Endothelial cell of umbilical vein (primary cell): ENCODE measurements around the gene CPNE8. TPM values are rescaled to one million over a fixed set of nuclear protein-coding genes. Genes with fewer than 3 reads are reported as not detected.

Experiments
- BruUV-seq: library from RNA; stranded (reverse); fragments of 400-500 nt; replicated peaks from 2 replicates; lab custom pipeline; 2021; lab: Mats Ljungman, UMichigan
- CTCF ChIA-PET: fragments of 300-600, 350-600 bp; sonication (Branson Sonifier 250); formaldehyde crosslinking; loops from one replicate; lab custom pipeline; 2021; ENCODE audit warnings: antibody characterized with exemption, inconsistent platforms; lab: Charles Lee
- POLR2A ChIA-PET: fragments of 300-600, 350-600 bp; sonication (Branson Sonifier 250); formaldehyde crosslinking; loops from one replicate; lab custom pipeline; 2021; ENCODE audit warnings: antibody characterized with exemption, inconsistent platforms; lab: Charles Lee
- DNase-seq: peaks from one replicate; pipeline ENCODE4 v3.0.0-alpha.2; 2011; ENCODE audit warnings: low read depth, low spot score
- FAIRE-seq: peaks from 2 replicates; lab custom pipeline; 2011; peaks lifted over from hg19 to GRCh38; lab: Jason Lieb, UNC
- H2AFZ ChIP-seq: 2 replicates; pipeline ENCODE4 v1.6.0; 2012; ENCODE audit warnings: low read depth, low read length, control low read depth, inconsistent platforms
- H3K27ac ChIP-seq: 2 replicates; pipeline ENCODE4 v1.5.1; 2011; ENCODE audit warnings: low read depth, mild to moderate bottlenecking, control low read depth, low read length, moderate library complexity; ENCODE audit not compliant: insufficient read depth
- H3K27me3 ChIP-seq, 2 experiments: 2 replicates each; pipeline versions ENCODE4 v1.6.0 to v1.6.1; 2011; ENCODE audit warnings: low read length in 2 of 2, mixed read lengths in 1 of 2; ENCODE audit not compliant: control insufficient read depth in 2 of 2, insufficient read depth in 2 of 2
- H3K36me3 ChIP-seq, 2 experiments: 2 replicates in 1 of 2; 3 replicates in 1 of 2; pipeline ENCODE4 v1.5.1; 2011; ENCODE audit warnings: low read length in 2 of 2, mild to moderate bottlenecking in 1 of 2, moderate library complexity in 1 of 2; ENCODE audit not compliant: control insufficient read depth in 2 of 2, insufficient read depth in 2 of 2; ENCODE audit errors: extremely low read depth in 1 of 2
- H3K4me1 ChIP-seq: 3 replicates; pipeline ENCODE4 v1.5.1; 2011; ENCODE audit warnings: mild to moderate bottlenecking, low read length; ENCODE audit not compliant: control insufficient read depth, insufficient read depth; ENCODE audit errors: extremely low read depth
- H3K4me2 ChIP-seq: 2 replicates; pipeline ENCODE4 v1.6.1; 2011; ENCODE audit warnings: low read length, control low read depth, mixed read lengths; ENCODE audit not compliant: insufficient read depth
- H3K4me3 ChIP-seq, 3 experiments: fragments of 200-600 bp in 1 of 3; sonication (generic), shearing (Covaris generic) in 1 of 3; replicated peaks in 1 of 3; 2 replicates each; pipeline ENCODE4 v1.5.1; 2011 to 2016; ENCODE audit warnings: control low read depth in 3 of 3, low read length in 3 of 3, mild to moderate bottlenecking in 2 of 3, inconsistent platforms in 1 of 3, low read depth in 1 of 3, moderate library complexity in 1 of 3; ENCODE audit not compliant: insufficient read depth in 1 of 3
- H3K79me2 ChIP-seq: 2 replicates; pipeline ENCODE4 v1.6.0; 2012; ENCODE audit warnings: low read length, inconsistent platforms; ENCODE audit not compliant: control insufficient read depth, insufficient read depth
- H3K9ac ChIP-seq: replicated peaks from 2 replicates; pipeline ENCODE3; 2011; ENCODE audit warnings: low read length, control low read depth; ENCODE audit not compliant: insufficient read depth; ENCODE audit errors: extremely low read depth
- H3K9me1 ChIP-seq: replicated peaks from 3 replicates; pipeline ENCODE4 v1.6.0; 2011; ENCODE audit warnings: mild to moderate bottlenecking, low read length; ENCODE audit not compliant: control insufficient read depth, insufficient read depth; ENCODE audit errors: extremely low read depth
- H3K9me3 ChIP-seq: replicated peaks from 2 replicates; pipeline ENCODE4 v1.5.1; 2012; ENCODE audit warnings: low read length, inconsistent platforms; ENCODE audit not compliant: control insufficient read depth, insufficient read depth
- H4K20me1 ChIP-seq: replicated peaks from 2 replicates; pipeline ENCODE3; 2011; ENCODE audit warnings: mild to moderate bottlenecking, low read length; ENCODE audit not compliant: control insufficient read depth, insufficient read depth; ENCODE audit errors: extremely low read depth
- FOS ChIP-seq: IDR thresholded peaks from 2 replicates; pipeline ENCODE4 v1.6.1; 2011; ENCODE audit warnings: mild to moderate bottlenecking, low read length, moderate library complexity, borderline replicate concordance; ENCODE audit not compliant: insufficient read depth
- GATA2 ChIP-seq: IDR thresholded peaks from 2 replicates; pipeline ENCODE4 v1.7.0; 2011; ENCODE audit warnings: low read depth, mild to moderate bottlenecking, moderate library complexity, mixed read lengths, low read length; ENCODE audit not compliant: insufficient read length, insufficient read depth
- JUN ChIP-seq: IDR thresholded peaks from 2 replicates; pipeline ENCODE4 v1.6.1; 2011; ENCODE audit warnings: borderline replicate concordance, low read depth; ENCODE audit not compliant: insufficient read length, insufficient read depth
- MAX ChIP-seq: IDR thresholded peaks from 2 replicates; pipeline ENCODE4 v1.6.1; 2011; ENCODE audit not compliant: insufficient read depth, insufficient read length
- MYC ChIP-seq: IDR thresholded peaks from one replicate; pipeline ENCODE4 v1.6.1; 2011; ENCODE audit warnings: mild to moderate bottlenecking, low read depth, low read length
- dilution Hi-C: fragments of 300-500 bp; cut with MboI; formaldehyde crosslinking; loops from one replicate; pipeline ENCODE4 v1.15.0; 2019; ENCODE audit warnings: low sequenced_read_pairs; ENCODE audit not compliant: extremely low pct_ligation_motif_present
- intact Hi-C: fragments of 100-400 bp; cut with micrococcal nuclease; formaldehyde crosslinking; loops from one replicate; pipeline ENCODE4 v1.10.0; 2022
- polyA plus RNA-seq, 4 experiments: library from polyadenylated mRNA; depleted of rRNA in 3 of 4; stranded (reverse) in 3 of 4; unstranded in 1 of 4; fragments of >200 nt; gene quantifications; 2 replicates each; pipeline versions ENCODE4 v1.2.1 to v1.2.3, GENCODE V29; 2011 to 2012; ENCODE audit warnings: missing spikeins in 1 of 4
- total RNA-seq: library from RNA; stranded (reverse); gene quantifications from 2 replicates; pipeline ENCODE4 v1.2.3, GENCODE V29; 2021

CPNE8 gene
- total and polyA plus RNA-seq, 2 donors (not counting 3 experiments of a cell fraction or from before 2014, with no cell fraction given) = 4.4 to 13.7 TPM

- POLR2A ChIA-PET = no interaction called here
- Histone ChIP-seq H3K4me1 (no peaks in the 10 kb centered on the region), H3K36me3 (no peaks in the 10 kb centered on the region), H3K9me3 (no peaks in the 10 kb centered on the region), H2AFZ (no peak overlapping the region), H3K4me3 (no peak overlapping the region), H3K27ac (no peak overlapping the region), H3K79me2 (no peaks in the 10 kb centered on the region), H3K9me1 (no peaks in the 10 kb centered on the region), H3K9ac (no peak overlapping the region), H3K27me3 (no peaks in the 10 kb centered on the region), H4K20me1 (no peaks in the 10 kb centered on the region), H3K4me2 (no peak overlapping the region)
- TF ChIP-seq GATA2 = no peak
- no peak for TF ChIP-seq MAX
- no peak for TF ChIP-seq JUN
- no peak for TF ChIP-seq FOS
- TF ChIP-seq MYC = no peak
- dilution Hi-C loops = no loop called here
- DNase-seq = no peak
- FAIRE-seq = no peak
- no TSS peak for BruUV-seq
- CTCF ChIA-PET = no interaction called here
- intact Hi-C loops = no loop called here
Measured at GRCh38 chr12:38783304-38783703, 122.1 kb downstream of the CPNE8 start.

- no peak overlapping the region for H3K4me3 ChIP-seq
- ChIA-PET POLR2A (no interaction called here), CTCF (interaction anchor here (0.8 kb wide), 1 partner anchor 29 kb away, joined by 3 read pairs; no protein-coding TSS in a partner anchor)
- no peaks in the 10 kb centered on the region for H4K20me1 ChIP-seq
- FAIRE-seq = no peak
- dilution Hi-C loops (no loop called here), intact Hi-C loops (no loop called here)
- H3K4me2 ChIP-seq = no peak overlapping the region
- H3K36me3 ChIP-seq = no peaks in the 10 kb centered on the region
- BruUV-seq = no TSS peak
- H3K79me2 ChIP-seq = no peaks in the 10 kb centered on the region
- DNase-seq = no peak
- no peak for TF ChIP-seq MYC
- no peaks in the 10 kb centered on the region for H3K9me1 ChIP-seq
- no peaks in the 10 kb centered on the region for H3K27me3 ChIP-seq
- H3K9ac ChIP-seq = no peak overlapping the region
- no peak overlapping the region for H2AFZ ChIP-seq
- H3K9me3 ChIP-seq = no peaks in the 10 kb centered on the region
- no peak overlapping the region for H3K27ac ChIP-seq
- no peaks in the 10 kb centered on the region for H3K4me1 ChIP-seq
Measured at GRCh38 chr12:38782359-38782758, 123.0 kb downstream of the CPNE8 start.
